Stimulated activated CD4-positive, alpha-beta T cell treated with anti-CD3 and anti-CD28 coated beads, Interleukin-12 subunit alpha, Interleukin-12 subunit beta, amount 100 ng/mL, for 48 hours (primary cell): ENCODE measurements around the gene NWD2.
A peak's percentile ranks its signal among the peaks of the same experiment; 100 is the strongest.

ENCODE experiments used
- DNase-seq, 3 donors: peaks; one replicate each; pipeline ENCODE4 v3.0.0-alpha.2; 2020; ENCODE audit warnings: low read depth in 2 of 3, low spot score in 1 of 3

Gene NWD2

DNA sequence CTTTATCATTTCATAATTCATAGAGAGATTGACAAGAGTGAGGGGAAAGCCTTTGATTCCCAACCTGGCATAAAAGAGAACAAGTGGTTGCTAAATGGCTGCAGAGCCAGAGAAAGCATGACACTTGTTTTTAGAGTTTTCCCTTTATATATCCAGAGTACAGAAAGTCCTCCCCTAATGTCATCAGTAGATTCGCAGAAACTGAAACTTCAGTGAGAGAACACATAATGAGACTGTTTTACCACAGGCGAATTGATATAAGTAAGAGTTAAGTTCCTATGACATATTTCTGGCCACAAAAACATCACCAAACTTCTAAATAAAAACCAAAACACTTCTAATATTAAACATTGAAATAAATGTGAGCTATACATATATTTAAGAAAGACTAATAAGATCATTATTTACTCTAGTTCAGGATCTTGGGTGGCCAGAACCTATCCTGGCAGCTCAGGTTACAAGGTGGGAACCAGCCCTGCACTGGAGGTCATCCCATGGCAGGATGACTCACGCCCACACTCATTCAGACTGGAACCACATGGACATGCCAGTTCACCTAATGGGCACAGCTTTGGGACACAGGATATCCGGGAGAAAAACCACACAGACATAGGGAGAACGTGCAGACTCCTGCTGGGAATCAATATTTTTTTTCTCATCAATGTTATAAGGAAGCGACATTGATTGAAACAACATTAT, 35.5 kb downstream of the NWD2 start:
- no peak for DNase-seq

DNA sequence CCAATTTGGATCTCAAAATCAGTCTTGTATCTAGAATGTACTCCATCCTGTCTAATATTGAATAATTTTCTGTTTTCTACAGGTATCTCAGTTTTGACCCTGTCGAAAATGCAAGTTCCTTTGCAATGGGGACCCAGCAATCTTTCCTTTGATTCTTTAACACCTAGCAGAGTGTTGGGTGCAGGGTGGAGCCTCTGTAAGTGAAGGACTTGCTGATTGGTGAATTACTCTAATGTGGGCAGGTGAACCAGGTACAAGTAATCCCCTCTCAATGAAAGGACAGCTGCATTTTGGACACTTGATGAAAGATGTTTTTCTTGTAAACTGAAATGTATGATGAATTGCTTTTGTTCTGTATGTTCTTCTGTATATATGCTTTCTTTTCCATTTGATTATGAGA, 54.9 kb downstream of the NWD2 start:
- no peak for DNase-seq

DNA sequence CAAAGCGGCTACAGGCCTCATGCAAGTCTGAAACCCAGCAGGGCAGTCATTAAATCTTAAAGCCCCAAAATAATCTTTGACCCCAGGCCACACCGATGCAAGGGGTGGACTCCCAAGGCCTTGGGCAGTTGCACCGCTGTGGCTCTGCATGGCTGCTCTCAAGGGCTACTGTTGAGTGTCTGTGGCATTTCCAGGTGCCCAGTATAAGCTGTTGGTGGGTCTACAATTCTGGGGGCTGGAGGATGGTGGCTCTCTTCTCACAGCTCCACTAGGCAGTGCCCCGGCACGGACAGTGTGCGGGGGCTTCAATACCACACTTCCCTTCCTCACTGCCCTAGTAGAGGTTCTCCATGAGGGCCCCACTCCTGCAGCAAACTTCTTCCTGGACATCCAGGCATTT, 60.1 kb downstream of the NWD2 start:
- DNase-seq: no peak

DNA sequence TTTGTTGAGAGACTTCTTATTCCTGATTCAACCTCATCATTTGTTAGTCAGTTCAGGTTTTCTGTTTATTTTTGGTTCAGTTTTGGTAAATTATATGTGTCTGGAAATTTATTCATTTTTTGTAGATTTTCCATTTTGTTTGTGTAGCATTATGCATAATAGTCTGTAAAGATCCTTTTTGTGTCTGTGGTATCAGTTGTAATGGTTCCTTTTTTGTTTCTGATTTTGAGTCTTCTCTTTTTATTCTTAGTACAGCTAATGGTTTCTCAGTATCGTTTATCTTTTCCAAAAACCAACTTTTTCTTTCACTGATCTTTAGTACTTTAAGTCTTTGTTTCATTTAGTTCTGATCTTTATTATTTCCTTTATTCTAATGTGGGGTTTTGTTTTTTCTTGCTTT, 61.4 kb downstream of the NWD2 start:
- DNase-seq: no peak

DNA sequence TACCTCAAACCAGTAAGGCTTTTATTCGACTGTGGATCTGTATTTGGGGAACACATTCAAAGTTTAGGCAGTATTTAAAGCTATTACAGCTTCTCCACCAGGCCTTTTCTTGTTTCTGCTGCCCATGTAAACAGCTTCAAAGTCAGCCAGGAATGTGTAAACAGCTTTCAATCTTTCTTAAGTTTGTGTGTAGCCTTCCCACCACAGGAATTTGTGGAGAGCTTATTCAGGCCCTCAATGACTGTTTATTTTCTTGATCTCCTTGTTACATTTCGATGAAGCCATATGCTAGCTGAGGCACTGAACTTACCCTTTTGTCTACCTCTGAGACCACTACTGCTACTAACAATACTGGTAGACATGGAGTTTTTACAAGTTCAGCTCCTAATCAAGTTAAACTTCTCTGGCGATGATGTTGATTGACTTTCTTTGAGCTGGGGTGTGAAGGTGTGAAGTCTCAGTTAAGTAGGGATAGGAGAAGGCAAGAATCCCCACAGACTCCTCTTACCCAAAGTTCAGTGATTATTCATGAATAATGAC, 72.6 kb downstream of the NWD2 start:
- DNase-seq: no peak

DNA sequence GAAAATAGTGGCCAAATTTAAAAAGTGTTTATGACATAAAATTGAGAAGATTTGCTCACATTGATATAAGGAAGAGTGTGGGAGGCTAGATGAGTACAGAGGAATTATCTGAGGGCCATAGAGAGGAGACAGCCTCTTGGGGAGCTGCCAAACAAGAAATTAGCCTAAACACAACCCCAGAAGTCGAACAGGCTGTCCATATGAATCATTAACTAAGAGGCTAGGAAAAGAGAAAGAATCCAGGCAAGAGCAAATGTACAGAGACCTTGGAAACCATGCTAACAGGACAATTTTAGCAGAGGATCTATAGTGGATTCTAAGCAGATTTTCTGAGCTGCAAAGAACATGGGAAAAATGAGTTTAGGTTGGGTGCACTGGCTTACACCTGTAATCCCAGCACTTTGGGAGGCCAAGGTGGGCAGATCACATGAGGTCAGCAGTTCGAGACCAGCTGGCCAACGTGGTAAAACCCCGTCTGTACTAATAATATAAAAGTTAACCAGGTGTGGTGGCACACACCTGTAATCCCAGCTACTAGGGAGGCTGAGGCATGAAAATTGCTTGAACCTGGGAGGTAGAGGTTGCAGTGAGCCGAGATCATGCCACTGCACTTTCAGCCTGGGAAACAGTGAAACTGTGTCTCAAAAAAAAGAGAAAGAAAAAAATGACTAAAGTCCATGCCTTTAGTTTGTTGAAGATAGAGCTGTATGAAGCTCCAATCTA, 76.1 kb downstream of the NWD2 start:
- no peak for DNase-seq

DNA sequence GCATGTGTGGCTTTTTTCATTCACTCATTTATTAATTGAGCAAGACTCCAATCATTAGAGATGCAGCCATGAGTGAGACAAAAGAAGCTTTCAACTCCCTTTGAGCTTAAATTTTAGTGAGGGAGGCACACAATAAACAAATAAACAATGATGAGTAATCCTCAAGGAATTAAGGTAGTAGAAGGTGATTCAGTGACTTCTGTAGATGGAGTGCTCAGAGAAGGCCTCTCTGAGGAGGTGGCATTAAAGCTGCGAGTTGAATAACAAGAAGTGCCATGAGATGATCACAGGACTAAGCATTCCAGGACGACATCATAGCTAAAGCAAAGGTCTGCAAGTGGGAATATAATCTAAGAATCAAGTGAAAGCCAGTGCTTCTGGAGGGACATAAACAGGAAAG, 77.6 kb downstream of the NWD2 start:
- DNase-seq: no peak

DNA sequence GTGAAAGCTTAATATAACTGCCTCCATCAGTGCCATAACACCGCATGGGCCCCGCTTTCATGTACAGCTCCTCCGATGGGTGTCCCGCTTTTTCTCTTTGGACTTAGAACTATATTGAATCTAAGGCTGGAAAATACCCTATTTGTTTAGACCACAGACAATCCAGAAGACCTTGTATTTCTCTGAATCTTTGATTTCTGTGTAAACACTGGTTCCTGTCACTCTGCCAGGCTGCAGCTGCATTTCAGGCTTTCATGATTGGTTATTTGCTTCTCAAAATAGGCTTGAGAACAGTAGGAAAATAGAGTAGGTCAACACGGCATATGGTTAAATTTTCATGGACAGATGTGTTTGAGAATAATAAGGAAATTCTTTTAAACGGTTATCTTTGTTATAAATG, 80.0 kb downstream of the NWD2 start:
- DNase-seq: no peak

DNA sequence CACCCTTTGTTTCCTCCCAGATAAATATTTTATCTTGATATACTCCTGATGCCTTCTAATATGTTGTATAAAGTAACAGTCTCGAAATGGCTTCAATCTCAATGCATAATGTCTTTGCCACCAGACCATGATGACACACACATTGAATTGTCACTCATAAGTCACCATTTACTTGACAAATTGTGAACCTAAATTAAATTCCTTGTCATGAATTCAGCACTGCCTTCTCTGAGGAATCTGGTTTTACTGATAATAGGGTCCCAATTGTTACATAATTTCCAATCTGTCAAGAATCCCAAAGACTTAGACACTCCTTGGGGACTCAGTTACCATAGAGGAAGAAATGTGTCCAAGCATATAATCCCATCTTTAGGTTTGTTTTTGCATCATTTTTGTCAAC, 82.3 kb downstream of the NWD2 start:
- DNase-seq: no peak

DNA sequence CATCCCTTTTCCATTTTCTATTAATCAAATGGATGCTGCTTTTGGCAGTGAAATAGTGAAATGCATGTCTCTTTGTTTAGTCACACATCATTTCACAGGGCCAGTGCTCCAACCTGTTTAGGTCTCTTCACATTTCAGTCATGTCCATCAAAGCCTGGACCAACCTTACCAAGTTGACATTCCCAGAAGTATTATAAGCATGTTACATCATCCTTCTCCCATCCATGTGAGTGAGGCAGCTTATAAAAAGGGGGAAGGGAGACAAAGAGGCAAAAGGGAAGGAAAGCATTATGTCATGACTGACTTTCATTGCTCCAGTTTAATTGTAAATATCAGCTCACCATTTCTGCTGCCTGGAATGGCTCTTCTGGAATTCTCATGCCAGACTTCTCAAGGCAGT, 94.4 kb downstream of the NWD2 start:
- no peak for DNase-seq

DNA sequence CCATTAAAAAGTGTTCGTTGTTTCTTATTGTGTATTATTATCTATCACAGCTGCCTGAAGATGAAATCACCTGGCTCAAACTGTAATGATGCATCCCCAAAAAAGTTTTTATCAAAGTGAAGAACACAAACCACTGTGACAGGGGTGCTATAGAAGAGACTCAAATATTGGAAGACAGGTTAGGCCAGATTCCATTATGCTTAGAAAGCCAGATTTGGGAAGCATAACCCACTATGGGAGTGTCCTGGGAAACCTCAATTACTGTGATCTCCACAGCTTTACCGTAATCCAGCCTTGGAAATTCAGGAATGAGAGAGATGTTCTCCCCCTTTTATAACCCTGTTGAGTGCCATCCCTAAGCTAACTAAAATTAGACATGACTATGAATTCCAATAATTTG, 114.2 kb downstream of the NWD2 start:
- DNase-seq: no peak

DNA sequence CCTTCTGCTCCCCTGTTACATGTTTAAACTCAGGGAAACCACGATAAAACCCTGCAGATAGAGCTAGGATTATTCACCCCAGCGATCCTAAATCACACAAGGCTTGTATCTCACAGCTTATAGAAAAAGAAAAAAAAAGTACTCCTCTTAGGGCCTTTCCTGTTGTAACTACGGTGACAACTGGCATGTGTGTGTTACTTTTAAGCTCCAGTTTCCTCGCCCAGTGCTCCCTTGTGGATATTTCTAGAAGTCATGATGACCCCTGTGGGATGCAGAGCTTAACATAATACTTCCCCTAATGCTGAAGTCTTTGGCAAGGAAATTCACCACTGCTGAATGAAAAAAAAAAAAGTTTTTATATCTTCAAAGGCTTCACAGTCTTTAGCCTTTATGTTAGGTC, 114.7 kb downstream of the NWD2 start:
- DNase-seq: no peak

DNA sequence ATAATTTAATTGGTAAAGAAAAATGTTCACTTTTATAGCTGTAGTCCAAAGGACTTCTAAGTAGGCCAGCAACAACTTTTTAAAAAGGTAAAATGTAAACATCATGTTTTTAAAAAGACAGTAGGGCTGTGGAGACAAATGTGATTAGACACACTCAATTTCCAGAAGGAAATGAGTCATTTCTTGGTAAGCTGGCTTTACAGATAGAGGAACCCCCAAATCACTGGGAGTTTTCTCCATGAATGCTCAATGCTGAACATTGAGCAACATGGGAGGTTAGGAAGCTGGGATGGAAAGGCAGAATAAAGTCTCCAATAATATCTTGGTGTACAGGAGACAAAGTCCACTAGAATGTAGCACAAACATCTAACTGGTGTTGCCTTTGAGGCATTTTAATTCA, 121.3 kb downstream of the NWD2 start:
- no peak for DNase-seq

DNA sequence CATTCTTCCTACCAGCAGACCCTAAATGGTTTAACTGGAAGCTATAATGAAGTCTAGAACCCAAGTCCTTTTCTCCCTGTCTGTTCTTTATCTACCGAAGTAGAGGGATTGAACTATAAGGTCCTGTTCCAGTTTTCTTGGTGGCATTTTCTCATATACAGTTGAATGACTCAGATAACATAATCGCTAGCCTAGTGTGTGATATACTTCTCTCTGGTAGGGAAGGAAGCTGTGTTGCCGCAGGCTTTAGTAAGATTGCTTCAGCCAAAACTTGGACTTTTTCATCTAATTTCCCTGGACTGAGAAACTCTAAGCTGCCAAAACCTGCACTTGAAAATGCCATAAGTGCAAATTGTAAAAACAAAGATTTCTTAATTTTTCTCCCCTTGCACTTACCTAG, 123.4 kb downstream of the NWD2 start:
- no peak for DNase-seq

DNA sequence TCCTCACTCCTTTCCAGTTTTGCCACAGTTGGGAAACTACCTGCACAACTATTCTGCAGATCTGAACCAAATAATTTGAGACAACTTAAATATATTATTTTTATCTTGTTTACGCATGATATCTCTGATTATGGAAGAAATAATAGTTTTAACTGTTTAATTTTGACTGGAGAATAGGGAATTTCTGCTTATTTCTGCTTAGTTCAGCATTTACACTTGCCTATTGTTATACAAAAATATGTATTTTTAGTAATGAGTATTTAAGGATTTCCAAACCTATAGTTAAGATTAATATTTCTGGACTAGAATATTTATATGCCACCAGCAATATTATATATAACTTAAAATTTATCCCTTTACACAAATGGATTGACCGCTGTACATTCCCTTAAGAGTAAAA, 125.5 kb downstream of the NWD2 start:
- DNase-seq: no peak

DNA sequence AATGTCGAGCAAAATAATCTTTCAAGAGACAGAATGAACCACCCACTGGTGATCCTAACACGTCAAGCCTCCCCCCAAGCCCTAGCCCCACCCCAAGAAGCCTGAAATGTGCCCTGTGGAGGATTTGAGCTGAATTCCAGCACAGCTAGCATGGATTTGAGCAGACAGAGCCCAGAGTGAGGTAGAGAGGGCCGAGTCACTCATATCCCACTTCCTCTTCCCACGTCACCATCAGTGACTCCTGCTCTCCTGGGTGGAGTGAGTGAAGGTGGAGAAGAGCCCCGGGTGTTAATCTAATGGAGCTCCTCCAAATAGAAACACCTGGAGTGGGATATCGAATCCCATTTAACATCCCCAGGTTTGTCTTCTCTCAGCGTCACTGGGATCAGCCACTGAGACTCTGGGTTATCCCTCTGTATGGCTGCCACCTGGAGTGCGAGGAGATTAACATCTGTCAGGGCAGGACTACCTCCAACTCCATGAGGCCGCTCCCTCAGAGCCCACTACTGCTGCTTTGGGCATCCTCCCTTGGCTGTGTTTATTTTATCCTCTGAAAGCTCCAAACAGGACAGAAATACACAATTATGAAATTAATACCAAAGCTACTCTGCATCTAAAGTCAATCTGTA, 136.6 kb downstream of the NWD2 start:
- DNase-seq: no peak

DNA sequence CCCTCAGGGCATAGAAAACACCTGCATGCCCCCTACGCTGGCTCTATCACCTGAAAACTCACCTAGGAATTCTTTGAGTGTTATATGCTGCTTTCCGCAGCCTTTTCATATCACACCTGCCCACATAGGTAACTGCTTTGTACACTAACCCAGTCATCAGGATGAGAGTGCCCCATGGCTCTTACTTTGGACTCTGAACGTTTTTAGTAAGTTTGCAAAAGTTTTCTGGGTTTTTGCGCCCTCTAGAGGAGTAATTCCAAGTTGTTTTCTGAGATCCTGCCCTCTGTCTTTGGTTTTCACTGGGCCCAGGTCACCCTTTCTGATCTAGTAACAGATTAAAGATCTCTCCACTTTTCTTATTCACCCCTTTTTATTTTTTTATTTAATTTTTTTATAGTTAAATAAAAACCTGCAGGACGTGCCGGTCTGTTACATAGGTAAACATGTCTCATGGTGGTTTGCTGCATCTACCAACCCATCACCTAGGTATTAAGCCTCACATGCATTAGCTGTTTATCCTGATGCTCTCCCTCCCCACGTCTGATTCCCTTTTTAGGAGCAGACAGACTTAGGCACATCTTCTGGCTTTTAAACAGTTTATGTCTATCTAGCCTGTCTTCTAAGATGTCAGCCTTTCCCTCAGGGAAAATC, 139.2 kb downstream of the NWD2 start:
- DNase-seq: peak in 1 of 3 donors; percentile 42

DNA sequence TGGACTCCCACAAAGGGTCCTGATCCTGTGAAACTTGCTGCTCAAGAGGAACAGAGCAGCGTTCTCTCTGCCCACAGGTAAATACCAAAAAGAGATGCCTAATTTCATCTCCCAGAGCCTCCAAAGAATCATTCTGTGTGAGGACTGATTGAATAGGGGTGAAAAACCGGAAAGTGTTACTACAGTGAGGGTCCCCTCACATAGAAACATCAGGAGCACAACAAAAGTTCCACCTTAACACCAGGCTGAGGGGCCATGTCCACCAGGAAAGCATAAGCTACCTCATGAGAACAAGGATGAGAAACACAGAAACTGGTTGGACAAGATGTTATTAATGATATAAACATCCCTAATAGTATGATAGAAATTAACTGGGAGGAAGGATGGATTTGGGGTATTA, 140.9 kb downstream of the NWD2 start:
- DNase-seq: no peak

DNA sequence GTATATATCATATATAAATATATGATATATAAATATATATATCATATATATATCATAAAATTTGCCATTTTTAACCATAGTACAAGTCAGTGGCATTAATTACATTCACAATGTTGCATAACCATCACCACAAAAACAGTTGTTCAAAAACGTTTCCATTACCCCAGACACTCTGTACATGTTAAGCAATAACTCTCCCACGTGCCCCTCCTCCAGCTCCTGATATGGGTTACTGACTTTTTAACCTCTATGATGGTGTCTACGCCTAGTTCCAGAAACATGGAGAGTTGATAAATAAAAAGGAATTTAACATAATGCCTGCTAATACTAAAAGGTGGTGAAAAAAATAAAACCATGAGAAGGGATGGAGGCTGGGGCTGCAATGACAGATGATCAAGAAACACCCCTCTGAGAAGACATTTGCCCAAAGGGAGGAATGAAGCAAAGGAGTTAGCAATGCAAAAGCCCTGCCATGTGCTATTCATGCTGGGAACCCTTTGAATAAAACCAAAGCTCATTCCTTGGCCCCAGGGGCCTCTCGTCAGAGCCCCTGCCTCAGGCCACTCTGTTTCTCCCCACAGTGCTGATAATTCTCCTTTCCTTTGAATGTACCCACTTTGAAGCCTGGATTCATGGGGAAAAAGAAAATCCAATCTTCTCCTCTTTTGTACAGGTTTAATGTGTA, 144.3 kb downstream of the NWD2 start:
- no peak for DNase-seq

DNA sequence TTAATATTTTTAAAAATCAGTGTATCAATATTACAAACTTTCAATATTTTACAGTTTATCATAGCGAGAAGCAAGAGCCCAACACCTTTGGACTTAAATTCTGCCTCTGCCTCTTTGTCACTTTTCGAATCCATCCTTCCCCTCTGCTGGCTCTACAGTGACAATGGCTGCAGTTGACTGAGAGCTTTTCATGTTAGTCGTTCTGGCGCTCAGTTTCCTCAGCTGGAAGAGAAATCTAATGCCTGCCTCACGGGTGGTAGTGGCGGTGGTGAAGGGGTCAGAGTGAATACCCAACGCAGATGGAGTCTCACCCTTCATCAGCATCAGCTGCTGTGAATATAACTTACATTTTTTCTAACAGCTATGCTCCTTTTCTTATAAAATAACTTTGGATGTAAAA, 144.8 kb downstream of the NWD2 start:
- no peak for DNase-seq

DNA sequence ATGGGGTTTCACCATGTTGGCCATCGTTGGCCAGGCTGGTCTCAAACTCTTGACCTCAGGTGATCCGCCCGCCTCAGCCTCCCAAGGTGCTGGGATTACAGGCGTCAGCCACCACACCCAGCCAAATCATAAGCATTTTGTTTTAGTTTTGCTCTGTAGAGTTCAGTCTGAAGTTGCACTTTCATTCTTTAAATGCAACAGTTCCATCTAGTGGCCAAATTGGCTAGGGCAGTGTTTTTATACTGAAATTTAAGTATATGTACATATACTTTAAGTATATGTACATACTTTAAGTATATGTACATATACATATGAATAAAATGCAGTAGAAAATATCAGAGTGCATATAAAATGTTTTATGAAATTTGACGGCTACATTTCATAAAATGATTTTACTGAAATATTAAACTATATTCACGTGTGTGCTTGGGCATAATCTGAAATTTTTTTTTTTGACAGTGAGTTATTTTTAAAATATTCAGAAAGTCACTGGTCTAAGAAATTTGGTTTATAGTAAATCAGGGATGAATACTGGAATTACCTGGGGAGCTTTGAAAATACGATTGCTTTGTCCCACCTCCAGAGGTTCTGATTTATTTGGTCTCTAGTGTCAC, 145.5 kb downstream of the NWD2 start:
- DNase-seq: peak in 1 of 3 donors; percentile 52
